OCI-LY1 (cell line): ENCODE measurements around the gene BCAR3.

Experiments
- H2AFZ ChIP-seq: fragments of 200-600 bp; sonication (generic), shearing (Covaris generic); 2 replicates; pipeline ENCODE4 v1.6.0; 2014; ENCODE audit warnings: antibody characterized with exemption, mild to moderate bottlenecking, low read length
- H3F3A ChIP-seq: fragments of 200-600 bp; sonication (generic), shearing (Covaris generic); 2 replicates; pipeline ENCODE4 v1.6.0; 2014; ENCODE audit warnings: mild to moderate bottlenecking, antibody characterized with exemption, low read length, moderate library complexity; ENCODE audit not compliant: insufficient read depth
- H3K27ac ChIP-seq: fragments of 200-600 bp; sonication (generic); 2 replicates; pipeline ENCODE4 v1.5.1; 2014; ENCODE audit warnings: low read length, mixed run types, mild to moderate bottlenecking, low read depth; ENCODE audit not compliant: poor library complexity, severe bottlenecking
- H3K27me3 ChIP-seq: fragments of 200-600 bp; sonication (generic); 2 replicates; pipeline ENCODE4 v1.6.0; 2014; ENCODE audit warnings: antibody characterized with exemption, mild to moderate bottlenecking, low read length, moderate library complexity; ENCODE audit not compliant: insufficient read depth
- H3K36me3 ChIP-seq: fragments of 200-600 bp; sonication (generic); 2 replicates; pipeline ENCODE4 v1.6.1; 2014; ENCODE audit warnings: mild to moderate bottlenecking, antibody characterized with exemption, low read length, moderate library complexity, mixed read lengths; ENCODE audit not compliant: insufficient read depth
- H3K4me1 ChIP-seq: fragments of 200-600 bp; sonication (generic); 2 replicates; pipeline ENCODE4 v1.5.1; 2014; ENCODE audit warnings: mild to moderate bottlenecking, low read length, moderate library complexity; ENCODE audit not compliant: insufficient read depth, severe bottlenecking
- H3K4me2 ChIP-seq: fragments of 200-600 bp; sonication (generic), shearing (Covaris generic); 2 replicates; pipeline ENCODE4 v1.6.1; 2014; ENCODE audit warnings: low read length
- H3K4me3 ChIP-seq: fragments of 200-600 bp; sonication (generic); 2 replicates; pipeline ENCODE4 v1.5.1; 2014; ENCODE audit warnings: low read length, low read depth, mild to moderate bottlenecking, mixed read lengths; ENCODE audit not compliant: poor library complexity, severe bottlenecking
- H3K79me2 ChIP-seq: fragments of 200-600 bp; shearing (Covaris generic); 2 replicates; pipeline ENCODE4 v1.6.1; 2016; ENCODE audit warnings: mixed run types, low read length, mixed read lengths; ENCODE audit not compliant: insufficient read depth
- H3K9ac ChIP-seq: fragments of 200-600 bp; sonication (generic), shearing (Covaris generic); 2 replicates; pipeline ENCODE4 v1.6.1; 2014; ENCODE audit warnings: mild to moderate bottlenecking, low read length, mixed read lengths
- H3K9me2 ChIP-seq: fragments of 200-600 bp; sonication (generic), shearing (Covaris generic); 2 replicates; pipeline ENCODE4 v1.6.1; 2014; ENCODE audit warnings: low read depth, mild to moderate bottlenecking, low read length, mixed read lengths
- H3K9me3 ChIP-seq: fragments of 200-600 bp; shearing (Covaris generic); 2 replicates; pipeline ENCODE4 v1.6.1; 2014; ENCODE audit warnings: low read length, mixed read lengths
- H4K20me1 ChIP-seq: fragments of 200-600 bp; sonication (generic), shearing (Covaris generic); 2 replicates; pipeline ENCODE4 v1.6.0; 2016; ENCODE audit warnings: mild to moderate bottlenecking, low read length; ENCODE audit not compliant: insufficient read depth
- EZH2 ChIP-seq: fragments of 200-600 bp; sonication (generic), shearing (Covaris generic); IDR thresholded peaks from 2 replicates; pipeline ENCODE4 v1.8.0; 2017; ENCODE audit warnings: borderline replicate concordance, mixed run types, mild to moderate bottlenecking, antibody characterized with exemption, low read length, moderate library complexity, mixed read lengths
- TF ChIP-seq, protein P1 (sequence below): fragments of 200-600 bp; sonication (generic), shearing (Covaris generic); IDR thresholded peaks from 2 replicates; pipeline ENCODE4 v1.5.1; 2017; ENCODE audit warnings: mild to moderate bottlenecking, antibody characterized with exemption, low read length, moderate library complexity, mixed read lengths

The BCAR3 gene

DNA sequence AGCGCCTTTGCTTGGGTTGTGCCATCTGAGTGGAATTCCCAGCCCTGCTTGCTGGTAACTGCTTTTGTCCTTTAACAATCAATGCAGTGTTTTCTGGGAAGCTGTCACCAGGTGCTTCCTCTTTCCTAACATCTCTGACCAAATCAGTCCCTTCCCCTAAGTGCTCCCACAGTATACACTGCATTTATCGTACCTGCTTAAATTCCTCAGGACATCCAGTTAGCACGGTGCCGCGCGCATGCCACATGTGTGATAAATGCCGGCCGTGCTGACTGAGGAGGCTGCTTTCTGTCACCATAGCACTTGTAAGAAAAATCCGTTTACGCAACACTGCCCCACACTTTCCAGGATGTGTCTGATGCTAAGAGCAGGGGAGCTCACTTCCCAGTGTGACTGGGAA is 115.4 kb downstream of the BCAR3 start:
- no peak overlapping the region for H3K9ac ChIP-seq
- no peaks in the 10 kb centered on the region for H3F3A ChIP-seq
- H3K27me3 ChIP-seq: no peaks in the 10 kb centered on the region
- H3K4me3 ChIP-seq: no peak overlapping the region
- no peak overlapping the region for H2AFZ ChIP-seq
- H3K9me2 ChIP-seq: no peaks in the 10 kb centered on the region
- H3K4me2 ChIP-seq: no peak overlapping the region
- no peaks in the 10 kb centered on the region for H4K20me1 ChIP-seq
- H3K79me2 ChIP-seq: no peaks in the 10 kb centered on the region
- no peak for TF ChIP-seq EZH2
- TF ChIP-seq, protein P1, sequence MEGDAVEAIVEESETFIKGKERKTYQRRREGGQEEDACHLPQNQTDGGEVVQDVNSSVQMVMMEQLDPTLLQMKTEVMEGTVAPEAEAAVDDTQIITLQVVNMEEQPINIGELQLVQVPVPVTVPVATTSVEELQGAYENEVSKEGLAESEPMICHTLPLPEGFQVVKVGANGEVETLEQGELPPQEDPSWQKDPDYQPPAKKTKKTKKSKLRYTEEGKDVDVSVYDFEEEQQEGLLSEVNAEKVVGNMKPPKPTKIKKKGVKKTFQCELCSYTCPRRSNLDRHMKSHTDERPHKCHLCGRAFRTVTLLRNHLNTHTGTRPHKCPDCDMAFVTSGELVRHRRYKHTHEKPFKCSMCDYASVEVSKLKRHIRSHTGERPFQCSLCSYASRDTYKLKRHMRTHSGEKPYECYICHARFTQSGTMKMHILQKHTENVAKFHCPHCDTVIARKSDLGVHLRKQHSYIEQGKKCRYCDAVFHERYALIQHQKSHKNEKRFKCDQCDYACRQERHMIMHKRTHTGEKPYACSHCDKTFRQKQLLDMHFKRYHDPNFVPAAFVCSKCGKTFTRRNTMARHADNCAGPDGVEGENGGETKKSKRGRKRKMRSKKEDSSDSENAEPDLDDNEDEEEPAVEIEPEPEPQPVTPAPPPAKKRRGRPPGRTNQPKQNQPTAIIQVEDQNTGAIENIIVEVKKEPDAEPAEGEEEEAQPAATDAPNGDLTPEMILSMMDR: no peak
- no peaks in the 10 kb centered on the region for H3K36me3 ChIP-seq
- no peaks in the 10 kb centered on the region for H3K9me3 ChIP-seq
- H3K4me1 ChIP-seq: no peaks in the 10 kb centered on the region
- H3K27ac ChIP-seq: no peak overlapping the region

DNA sequence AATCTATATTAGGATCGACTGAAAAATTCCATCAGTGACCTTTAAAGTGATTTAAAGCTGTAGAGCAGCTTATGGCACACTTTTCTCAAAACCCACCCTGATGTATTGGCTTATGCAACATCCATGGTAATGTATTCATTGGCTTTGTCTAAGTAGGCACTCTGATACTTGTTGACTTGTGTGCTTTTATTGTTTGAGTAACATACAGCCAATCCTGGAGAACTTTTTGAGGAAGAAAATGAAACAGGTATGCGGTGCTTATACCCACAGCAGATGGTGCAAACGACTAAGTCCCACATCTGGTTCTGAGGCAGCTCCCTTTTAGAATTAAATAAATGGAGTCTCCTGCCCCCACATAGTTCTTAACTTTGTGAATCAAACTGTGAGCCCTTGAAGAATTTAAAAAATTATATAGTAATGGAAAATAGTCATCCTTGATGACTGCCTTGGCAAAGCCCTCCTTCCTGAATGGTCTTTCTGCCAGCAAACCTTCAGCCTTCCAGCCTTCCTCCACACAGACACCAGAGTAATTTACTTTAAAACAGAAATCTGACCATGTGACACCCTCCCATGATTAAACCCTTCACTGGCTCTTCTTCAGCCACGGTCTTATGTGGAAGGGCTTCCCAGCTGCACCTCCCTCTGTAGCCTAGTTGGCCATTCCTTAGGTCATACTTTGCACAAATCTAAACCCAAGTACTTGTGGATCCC is 116.0 kb downstream of the BCAR3 start:
- no peaks in the 10 kb centered on the region for H3K4me1 ChIP-seq
- H2AFZ ChIP-seq: no peak overlapping the region
- H3K36me3 ChIP-seq: no peaks in the 10 kb centered on the region
- no peaks in the 10 kb centered on the region for H3K9me3 ChIP-seq
- no peaks in the 10 kb centered on the region for H3F3A ChIP-seq
- no peak for TF ChIP-seq EZH2
- H3K9me2 ChIP-seq: no peaks in the 10 kb centered on the region
- no peak overlapping the region for H3K4me3 ChIP-seq
- H3K27ac ChIP-seq: no peak overlapping the region
- H3K79me2 ChIP-seq: no peaks in the 10 kb centered on the region
- H3K4me2 ChIP-seq: no peak overlapping the region
- H3K27me3 ChIP-seq: no peaks in the 10 kb centered on the region
- no peak overlapping the region for H3K9ac ChIP-seq
- no peaks in the 10 kb centered on the region for H4K20me1 ChIP-seq

DNA sequence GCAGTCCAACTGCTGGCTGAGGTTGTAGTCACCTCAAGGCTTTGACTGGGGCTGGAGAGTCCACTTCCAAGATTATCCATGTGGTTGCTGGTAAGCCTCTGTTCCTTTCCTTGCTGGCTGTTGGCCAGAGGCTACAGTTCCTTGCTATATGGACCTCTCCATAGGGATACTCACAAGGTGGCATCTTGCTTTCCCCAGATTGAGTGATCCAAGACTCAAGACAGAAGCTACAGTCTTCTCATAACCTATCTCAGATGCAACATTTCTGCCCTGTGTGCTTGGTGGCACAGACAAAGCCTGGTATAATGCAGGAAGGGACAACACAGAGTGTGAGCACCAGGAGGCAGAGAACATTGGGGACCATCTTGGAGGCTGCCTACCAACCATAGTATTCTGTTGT is 121.9 kb downstream of the BCAR3 start:
- no peak overlapping the region for H3K9ac ChIP-seq
- no peaks in the 10 kb centered on the region for H3K27me3 ChIP-seq
- no peak for TF ChIP-seq EZH2
- TF ChIP-seq, protein P1: no peak
- no peaks in the 10 kb centered on the region for H3K36me3 ChIP-seq
- H2AFZ ChIP-seq: no peak overlapping the region
- no peaks in the 10 kb centered on the region for H3K9me2 ChIP-seq
- H3K79me2 ChIP-seq: no peaks in the 10 kb centered on the region
- no peak overlapping the region for H3K27ac ChIP-seq
- H3K4me1 ChIP-seq: no peaks in the 10 kb centered on the region
- H3F3A ChIP-seq: no peaks in the 10 kb centered on the region
- H3K4me2 ChIP-seq: no peak overlapping the region
- no peaks in the 10 kb centered on the region for H4K20me1 ChIP-seq
- H3K4me3 ChIP-seq: no peak overlapping the region
- no peaks in the 10 kb centered on the region for H3K9me3 ChIP-seq

DNA sequence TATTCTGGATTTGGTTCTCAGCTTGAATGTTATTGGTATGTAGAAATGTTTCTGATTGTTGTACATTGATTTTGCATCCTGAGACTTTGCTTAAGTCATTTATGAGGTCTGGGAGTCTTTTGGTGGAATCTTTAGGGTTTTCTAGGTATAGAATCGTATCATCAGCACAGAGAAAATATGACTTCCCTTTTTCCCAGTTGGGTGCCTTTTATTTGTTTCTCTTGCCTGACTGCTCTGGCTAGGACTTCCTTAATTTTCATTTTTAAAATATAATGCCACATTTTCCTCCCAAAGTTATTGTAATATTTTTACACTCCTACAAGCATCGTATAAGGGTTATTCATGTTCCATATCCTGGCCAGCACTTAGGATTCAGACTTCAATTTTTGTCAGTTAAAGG is 122.6 kb downstream of the BCAR3 start:
- H3F3A ChIP-seq: no peaks in the 10 kb centered on the region
- H3K9me2 ChIP-seq: no peaks in the 10 kb centered on the region
- no peak overlapping the region for H3K9ac ChIP-seq
- no peaks in the 10 kb centered on the region for H3K4me1 ChIP-seq
- H2AFZ ChIP-seq: no peak overlapping the region
- no peaks in the 10 kb centered on the region for H3K27me3 ChIP-seq
- H3K27ac ChIP-seq: no peak overlapping the region
- H4K20me1 ChIP-seq: no peaks in the 10 kb centered on the region
- no peak overlapping the region for H3K4me2 ChIP-seq
- no peaks in the 10 kb centered on the region for H3K79me2 ChIP-seq
- H3K4me3 ChIP-seq: no peak overlapping the region
- TF ChIP-seq, protein P1: no peak
- no peak for TF ChIP-seq EZH2
- no peaks in the 10 kb centered on the region for H3K36me3 ChIP-seq
- H3K9me3 ChIP-seq: no peaks in the 10 kb centered on the region
